ENCODE measurements around the gene TIGD3. TPM values are rescaled to one million over a fixed set of nuclear protein-coding genes. Genes with fewer than 3 reads are reported as not detected.

TIGD3 gene
- total and polyA plus RNA-seq, 5 donors from 2014 or later = 0.19 to 0.90 (median 0.37) TPM

DNA sequence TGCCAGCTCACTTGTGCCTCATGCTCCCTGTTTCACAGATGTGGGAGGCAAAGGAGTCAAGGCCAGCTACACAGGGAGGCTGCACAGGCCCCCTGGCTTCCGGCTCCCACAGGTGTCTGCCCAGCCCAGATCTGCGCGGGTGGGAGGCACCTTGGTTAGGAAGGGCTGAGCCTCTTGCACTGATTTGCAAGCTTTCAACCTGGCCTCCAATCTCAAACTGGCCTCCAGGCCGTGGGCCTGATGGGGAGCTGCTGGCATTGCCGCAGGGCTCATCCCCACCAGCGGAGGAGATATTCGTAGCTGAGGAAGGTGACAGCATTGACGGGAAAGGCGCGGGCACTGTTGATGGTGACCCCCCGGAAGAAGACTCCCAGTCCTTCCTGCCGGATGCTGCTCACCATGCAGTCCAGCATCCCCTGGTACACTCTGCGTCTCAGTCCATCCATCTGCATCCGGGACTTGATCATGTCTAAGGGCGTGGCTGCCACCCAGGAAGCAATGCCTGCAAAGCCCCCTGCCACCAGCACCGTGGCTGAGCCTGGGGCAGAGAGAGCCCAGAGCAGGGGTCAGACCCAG lies 21.7 kb downstream of the TIGD3 start:
- DNase-seq (no peak), ATAC-seq (ENCODE audit: low read depth in 2 of 2) (no peak)
- Histone ChIP-seq H3K9me3 (ENCODE audit: control insufficient read depth in 2 of 2, low read length in 2 of 2) (no peaks in the 10 kb centered on the region), H3K27ac (ENCODE audit: insufficient read depth, low read length, poor library complexity, severe bottlenecking) (no peak overlapping the region), H3K4me1 (ENCODE audit: control insufficient read depth, insufficient read depth, low read length, poor library complexity, severe bottlenecking) (peaks cover 8% of the 10 kb centered on the region), H3K4me3 (ENCODE audit: low read depth, low read length) (no peak overlapping the region), H3K36me3 (ENCODE audit: control insufficient read depth, insufficient read depth, low read length) (peaks cover 3% of the 10 kb centered on the region), H3K27me3 (ENCODE audit: control insufficient read depth, insufficient read depth, low read length) (no peaks in the 10 kb centered on the region)
- Mint-ChIP-seq H3K36me3 (peaks cover 4% of the 10 kb centered on the region), H3K4me3 (no peak overlapping the region), H3K27me3 (no peaks in the 10 kb centered on the region), H3K9me3 (no peaks in the 10 kb centered on the region), H3K27ac (peak overlapping the region in 1 of 3 donors; percentile 42), H3K4me1 (peaks cover 0 to 10% (median 0%) of the 10 kb centered on the region in 4 donors)

DNA sequence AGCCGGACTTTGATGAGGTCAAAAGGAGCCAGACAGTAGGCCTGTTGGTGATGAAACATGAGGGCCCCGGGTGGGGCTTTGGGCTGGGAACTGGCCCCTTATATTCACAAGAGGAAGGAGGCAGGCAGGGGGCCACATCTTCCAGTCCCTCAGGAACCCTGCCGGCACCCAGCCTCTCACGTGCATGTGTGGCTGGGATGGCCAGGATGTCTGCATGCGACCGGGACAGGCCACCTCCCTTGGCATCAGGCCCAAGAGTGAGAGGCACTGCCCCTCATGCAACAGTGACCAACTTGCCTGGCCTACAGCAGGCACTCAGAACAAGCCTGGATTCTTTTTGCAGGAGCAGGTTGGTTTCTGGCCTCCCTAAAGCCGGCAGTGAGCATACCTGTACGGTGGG lies 22.5 kb downstream of the TIGD3 start:
- Mint-ChIP-seq H3K36me3 (peaks cover 4% of the 10 kb centered on the region), H3K4me3 (no peak overlapping the region), H3K27me3 (no peaks in the 10 kb centered on the region), H3K27ac (no peak overlapping the region), H3K4me1 (peaks cover 0 to 18% (median 0%) of the 10 kb centered on the region in 4 donors), H3K9me3 (no peaks in the 10 kb centered on the region)
- no peaks in the 10 kb centered on the region for H3K27me3 ChIP-seq (ENCODE audit: control insufficient read depth, insufficient read depth, low read length)
- H3K4me1 ChIP-seq (ENCODE audit: control insufficient read depth, insufficient read depth, low read length, poor library complexity, severe bottlenecking) = peaks cover 16% of the 10 kb centered on the region
- no peak overlapping the region for H3K27ac ChIP-seq (ENCODE audit: insufficient read depth, low read length, poor library complexity, severe bottlenecking)
- no peaks in the 10 kb centered on the region for H3K9me3 ChIP-seq (ENCODE audit: control insufficient read depth in 2 of 2, low read length in 2 of 2)
- peaks cover 3% of the 10 kb centered on the region for H3K36me3 ChIP-seq (ENCODE audit: control insufficient read depth, insufficient read depth, low read length)
- ATAC-seq (ENCODE audit: low read depth in 2 of 2) = no peak
- DNase-seq = no peak
- H3K4me3 ChIP-seq (ENCODE audit: low read depth, low read length) = no peak overlapping the region

DNA sequence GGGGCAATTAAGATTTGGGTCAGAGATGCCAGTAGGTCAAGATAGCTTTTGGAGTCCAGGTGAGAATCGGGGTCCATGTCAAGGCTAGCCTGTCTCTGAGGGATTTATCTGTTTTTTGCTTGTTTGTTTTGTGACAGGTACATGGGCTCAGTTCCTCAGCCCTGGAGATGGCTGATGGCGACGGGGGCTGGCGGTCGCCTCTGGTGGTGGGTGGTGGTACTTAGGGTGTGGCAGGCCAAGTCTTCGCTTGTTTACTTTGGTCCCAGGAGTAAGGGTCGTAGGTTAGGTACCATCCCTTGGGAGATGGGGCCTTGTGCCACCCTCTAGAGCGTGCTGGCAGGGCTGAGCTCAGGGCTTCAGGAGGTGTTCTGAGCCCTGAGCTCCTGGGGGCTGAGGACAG lies 23.2 kb downstream of the TIGD3 start:
- Histone ChIP-seq H3K9me3 (ENCODE audit: control insufficient read depth in 2 of 2, low read length in 2 of 2) (no peaks in the 10 kb centered on the region), H3K4me3 (ENCODE audit: low read depth, low read length) (no peak overlapping the region), H3K27ac (ENCODE audit: insufficient read depth, low read length, poor library complexity, severe bottlenecking) (no peak overlapping the region), H3K4me1 (ENCODE audit: control insufficient read depth, insufficient read depth, low read length, poor library complexity, severe bottlenecking) (peaks cover 23% of the 10 kb centered on the region), H3K36me3 (ENCODE audit: control insufficient read depth, insufficient read depth, low read length) (peaks cover 3% of the 10 kb centered on the region), H3K27me3 (ENCODE audit: control insufficient read depth, insufficient read depth, low read length) (no peaks in the 10 kb centered on the region)
- Mint-ChIP-seq H3K27me3 (no peaks in the 10 kb centered on the region), H3K36me3 (peaks cover 4% of the 10 kb centered on the region), H3K4me3 (no peak overlapping the region), H3K27ac (peak overlapping the region in 1 of 3 donors; percentile 64), H3K9me3 (no peaks in the 10 kb centered on the region), H3K4me1 (peaks cover 0 to 25% (median 4%) of the 10 kb centered on the region in 4 donors)
- ATAC-seq (ENCODE audit: low read depth in 2 of 2) (no peak), DNase-seq (no peak)

DNA sequence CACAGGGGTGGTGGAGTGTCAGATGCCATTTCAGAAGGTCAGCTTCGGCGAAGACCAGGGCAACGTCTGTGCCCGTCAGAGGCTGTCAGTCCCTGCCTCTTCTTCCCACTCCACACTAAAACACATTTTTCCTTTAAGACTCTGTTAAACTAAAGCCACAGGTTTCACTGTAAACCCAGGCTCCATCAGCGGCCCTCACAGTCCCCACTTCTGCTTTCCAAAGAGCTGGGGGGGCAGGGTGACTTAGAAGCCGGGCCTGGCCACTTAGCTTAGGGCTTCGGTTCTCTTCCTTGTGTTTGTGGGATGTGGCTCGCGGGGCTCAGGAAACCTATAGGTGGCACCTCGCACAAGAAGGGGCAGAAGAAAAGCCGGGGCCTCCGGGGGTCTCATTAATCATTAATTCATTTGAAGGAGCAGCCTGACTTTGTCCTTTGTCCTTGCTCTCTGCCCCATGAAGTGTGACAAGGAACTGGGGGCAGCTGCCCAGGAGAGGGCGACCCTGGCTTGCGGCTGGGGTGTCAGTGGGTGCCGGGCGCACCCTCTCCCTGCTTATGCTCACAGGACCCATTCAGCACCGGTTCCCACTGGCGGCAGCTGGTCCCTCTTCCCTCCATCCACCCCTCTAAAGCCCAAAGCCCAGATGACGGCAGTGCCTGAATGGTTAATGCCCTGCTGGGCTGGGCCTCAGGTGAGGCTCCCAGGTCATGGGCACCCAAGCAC lies 23.8 kb downstream of the TIGD3 start:
- Mint-ChIP-seq H3K27ac (peak overlapping the region in 2 of 3 donors; percentile 63 to 64), H3K4me3 (no peak overlapping the region), H3K36me3 (peaks cover 4% of the 10 kb centered on the region), H3K27me3 (no peaks in the 10 kb centered on the region), H3K9me3 (no peaks in the 10 kb centered on the region), H3K4me1 (peaks cover 0 to 30% (median 10%) of the 10 kb centered on the region in 4 donors)
- DNase-seq = no peak
- no peaks in the 10 kb centered on the region for H3K9me3 ChIP-seq (ENCODE audit: control insufficient read depth in 2 of 2, low read length in 2 of 2)
- H3K4me1 ChIP-seq (ENCODE audit: control insufficient read depth, insufficient read depth, low read length, poor library complexity, severe bottlenecking) = peaks cover 28% of the 10 kb centered on the region
- ATAC-seq (ENCODE audit: low read depth in 2 of 2) = no peak
- no peaks in the 10 kb centered on the region for H3K27me3 ChIP-seq (ENCODE audit: control insufficient read depth, insufficient read depth, low read length)
- H3K27ac ChIP-seq (ENCODE audit: insufficient read depth, low read length, poor library complexity, severe bottlenecking) = no peak overlapping the region
- no peak overlapping the region for H3K4me3 ChIP-seq (ENCODE audit: low read depth, low read length)
- peaks cover 3% of the 10 kb centered on the region for H3K36me3 ChIP-seq (ENCODE audit: control insufficient read depth, insufficient read depth, low read length)

DNA sequence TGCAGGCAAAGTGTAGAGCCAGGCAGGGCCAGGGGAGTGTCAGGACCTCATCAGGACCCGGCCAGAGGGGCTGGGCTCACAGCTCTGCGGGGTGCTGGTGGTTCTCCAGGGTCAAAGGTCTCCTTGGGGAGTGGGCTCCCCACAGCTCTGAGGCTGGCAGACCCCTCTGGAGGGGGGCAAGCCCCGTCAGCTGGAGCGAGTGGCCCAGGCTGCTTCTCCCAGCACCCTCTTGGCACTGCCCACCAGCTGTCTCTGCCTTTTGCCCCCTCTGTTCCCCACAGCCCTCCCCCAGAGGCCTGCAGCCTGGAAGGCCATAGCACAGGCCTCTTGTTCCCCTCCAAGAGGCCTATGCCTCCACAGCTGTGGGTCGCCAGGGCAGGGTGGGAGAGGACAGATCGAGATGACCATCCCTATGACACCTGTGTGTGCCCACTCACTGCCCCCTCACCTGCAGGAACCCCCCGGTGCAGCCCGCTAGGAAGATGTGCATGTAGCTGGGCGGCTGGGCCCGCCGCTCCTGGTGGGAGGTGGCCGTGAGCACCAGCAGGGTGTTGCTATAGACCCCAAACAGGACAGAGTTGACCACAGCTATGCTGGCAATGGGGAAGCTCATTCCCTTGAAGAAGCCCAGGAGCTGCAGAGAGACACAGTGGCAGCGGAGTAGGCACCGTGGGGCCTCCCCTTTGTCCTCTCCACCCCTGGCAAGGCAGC lies 24.5 kb downstream of the TIGD3 start:
- Histone ChIP-seq H3K27me3 (ENCODE audit: control insufficient read depth, insufficient read depth, low read length) (no peaks in the 10 kb centered on the region), H3K36me3 (ENCODE audit: control insufficient read depth, insufficient read depth, low read length) (peaks cover 3% of the 10 kb centered on the region), H3K9me3 (ENCODE audit: control insufficient read depth in 2 of 2, low read length in 2 of 2) (no peaks in the 10 kb centered on the region), H3K4me3 (ENCODE audit: low read depth, low read length) (no peak overlapping the region), H3K4me1 (ENCODE audit: control insufficient read depth, insufficient read depth, low read length, poor library complexity, severe bottlenecking) (peaks cover 36% of the 10 kb centered on the region), H3K27ac (ENCODE audit: insufficient read depth, low read length, poor library complexity, severe bottlenecking) (no peak overlapping the region)
- DNase-seq (no peak), ATAC-seq (ENCODE audit: low read depth in 2 of 2) (no peak)
- peak overlapping the region in 1 of 4 donors; percentile 8 for H3K4me3 Mint-ChIP-seq
- H3K27ac Mint-ChIP-seq = no peak overlapping the region
- H3K9me3 Mint-ChIP-seq = no peaks in the 10 kb centered on the region
- H3K36me3 Mint-ChIP-seq = peaks cover 4% of the 10 kb centered on the region
- H3K4me1 Mint-ChIP-seq = peaks cover 0 to 36% (median 12%) of the 10 kb centered on the region in 4 donors
- no peaks in the 10 kb centered on the region for H3K27me3 Mint-ChIP-seq

DNA sequence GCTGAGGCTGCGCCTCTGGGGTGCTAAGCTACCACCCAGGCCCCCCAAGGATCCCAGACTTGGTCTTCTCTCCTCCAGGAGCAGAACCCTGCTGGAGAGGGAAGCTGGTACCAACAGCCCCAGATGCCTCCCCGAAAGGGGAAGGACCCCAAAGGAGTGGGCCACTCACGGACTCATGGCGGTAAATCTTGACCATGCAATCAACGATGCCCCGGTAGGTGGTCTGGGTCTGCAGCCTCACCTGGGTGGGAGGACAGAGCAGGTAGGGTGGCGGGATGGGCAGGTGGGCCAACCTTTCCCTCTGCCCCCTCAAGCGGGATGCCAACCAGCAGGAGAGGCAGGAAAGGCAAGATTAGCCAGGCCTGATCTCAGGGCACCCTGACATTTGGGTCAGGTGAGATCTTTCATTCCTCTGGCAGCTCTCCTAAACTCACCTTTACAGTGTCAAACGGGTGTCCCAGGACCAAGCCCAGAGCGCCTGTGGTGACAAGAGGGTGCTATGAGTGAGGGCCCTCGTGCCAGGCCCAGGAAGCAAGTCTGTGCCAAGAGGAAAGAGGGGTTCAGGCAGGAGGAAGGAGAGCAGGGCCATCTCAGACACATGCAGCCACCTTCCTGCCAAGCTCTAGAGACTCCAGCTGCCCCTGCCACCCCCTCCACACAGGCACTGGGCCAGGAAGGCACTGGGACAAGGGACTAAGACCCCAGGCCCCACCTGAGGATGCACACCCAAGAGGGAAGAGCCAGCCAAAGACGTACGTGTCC lies 25.3 kb downstream of the TIGD3 start:
- peaks cover 4% of the 10 kb centered on the region for H3K36me3 Mint-ChIP-seq
- DNase-seq = no peak
- H3K27me3 Mint-ChIP-seq = no peaks in the 10 kb centered on the region
- H3K9me3 Mint-ChIP-seq = no peaks in the 10 kb centered on the region
- ATAC-seq (ENCODE audit: low read depth in 2 of 2) = no peak
- peaks cover 44% of the 10 kb centered on the region for H3K4me1 ChIP-seq (ENCODE audit: control insufficient read depth, insufficient read depth, low read length, poor library complexity, severe bottlenecking)
- peaks cover 3% of the 10 kb centered on the region for H3K36me3 ChIP-seq (ENCODE audit: control insufficient read depth, insufficient read depth, low read length)
- H3K27ac ChIP-seq (ENCODE audit: insufficient read depth, low read length, poor library complexity, severe bottlenecking) = no peak overlapping the region
- no peaks in the 10 kb centered on the region for H3K9me3 ChIP-seq (ENCODE audit: control insufficient read depth in 2 of 2, low read length in 2 of 2)
- H3K4me3 Mint-ChIP-seq = peak overlapping the region in 3 of 4 donors; percentile 41 to 55 (median 43)
- H3K4me1 Mint-ChIP-seq = peaks cover 0 to 44% (median 19%) of the 10 kb centered on the region in 4 donors
- no peak overlapping the region for H3K4me3 ChIP-seq (ENCODE audit: low read depth, low read length)
- H3K27ac Mint-ChIP-seq = peak overlapping the region in 2 of 3 donors; percentile 52 to 80
- no peaks in the 10 kb centered on the region for H3K27me3 ChIP-seq (ENCODE audit: control insufficient read depth, insufficient read depth, low read length)

DNA sequence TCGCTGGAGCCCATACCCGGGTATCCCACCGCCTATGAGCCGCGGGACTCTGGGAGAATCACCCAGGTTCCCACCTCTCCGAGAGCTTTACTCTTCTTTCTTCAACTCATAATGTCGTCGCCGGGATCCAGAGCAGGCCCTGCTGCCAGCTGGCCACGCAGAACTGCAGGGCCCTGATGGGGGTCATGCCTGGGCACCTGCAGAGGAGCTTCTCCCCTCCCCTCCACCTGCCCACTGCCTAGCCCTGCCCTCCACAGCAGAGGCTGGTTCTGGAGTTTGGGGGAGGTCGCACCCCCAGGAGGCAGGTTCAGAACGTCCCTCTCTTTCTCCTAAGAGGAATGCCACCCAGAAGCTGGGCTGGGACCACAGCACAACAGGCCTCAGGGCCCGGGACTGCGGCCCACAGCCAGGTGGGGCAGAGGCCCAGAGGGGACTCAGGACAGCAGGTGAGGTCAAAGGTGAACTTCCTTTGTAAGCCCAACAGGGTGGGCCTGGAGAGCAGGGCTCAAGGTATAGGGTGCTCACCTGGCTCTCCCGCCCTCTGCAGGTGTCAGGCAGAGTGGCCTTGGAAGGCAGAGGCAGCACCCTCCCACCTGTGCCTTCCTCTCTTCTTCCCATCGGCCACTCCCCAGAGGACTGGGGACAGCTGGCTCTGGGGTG lies 26.0 kb downstream of the TIGD3 start:
- no peak overlapping the region for H3K4me3 ChIP-seq (ENCODE audit: low read depth, low read length)
- no peaks in the 10 kb centered on the region for H3K9me3 ChIP-seq (ENCODE audit: control insufficient read depth in 2 of 2, low read length in 2 of 2)
- DNase-seq = no peak
- H3K4me3 Mint-ChIP-seq = peak overlapping the region; percentile 48 to 95 (median 71)
- peaks cover 51% of the 10 kb centered on the region for H3K4me1 ChIP-seq (ENCODE audit: control insufficient read depth, insufficient read depth, low read length, poor library complexity, severe bottlenecking)
- H3K27me3 Mint-ChIP-seq = no peaks in the 10 kb centered on the region
- peak overlapping the region; percentile 97 for H3K27ac ChIP-seq (ENCODE audit: insufficient read depth, low read length, poor library complexity, severe bottlenecking)
- H3K27me3 ChIP-seq (ENCODE audit: control insufficient read depth, insufficient read depth, low read length) = no peaks in the 10 kb centered on the region
- H3K9me3 Mint-ChIP-seq = no peaks in the 10 kb centered on the region
- H3K36me3 Mint-ChIP-seq = no peaks in the 10 kb centered on the region
- ATAC-seq (ENCODE audit: low read depth in 2 of 2) = no peak
- H3K4me1 Mint-ChIP-seq = peaks cover 0 to 51% (median 21%) of the 10 kb centered on the region in 4 donors
- peak overlapping the region; percentile 31 to 98 (median 52) for H3K27ac Mint-ChIP-seq
- peaks cover 3% of the 10 kb centered on the region for H3K36me3 ChIP-seq (ENCODE audit: control insufficient read depth, insufficient read depth, low read length)

Measured in CD4-positive, CD25-positive, alpha-beta regulatory T cell (primary cell).